Kidney (tissue), 14 donors: ENCODE results near the gene CSNK1D. TPM values are rescaled to one million over a fixed set of nuclear protein-coding genes. Genes with fewer than 3 reads are reported as not detected.

ENCODE experiments used
- DNase-seq, 5 donors: peaks; one replicate each; pipeline ENCODE4 v3.0.0-alpha.2; 2013 to 2020
- FAIRE-seq: peaks from 2 replicates; lab custom pipeline; 2012; peaks lifted over from hg19 to GRCh38; lab: Jason Lieb, UNC
- H3K27ac ChIP-seq, 2 donors: one replicate each; pipeline ENCODE4 v1.7.0; 2013; ENCODE audit warnings: low read depth in 2 of 2, low read length in 2 of 2, inconsistent platforms in 1 of 2
- H3K27me3 ChIP-seq: one replicate; pipeline ENCODE4 v1.7.1; 2013; ENCODE audit warnings: low read length, inconsistent platforms; ENCODE audit not compliant: control insufficient read depth, insufficient read depth
- H3K36me3 ChIP-seq, 3 donors: one replicate each; pipeline versions ENCODE4 v1.7.0 to v1.7.1; 2013; ENCODE audit warnings: low read length in 3 of 3, control low read depth in 1 of 3, inconsistent platforms in 1 of 3; ENCODE audit not compliant: insufficient read depth in 3 of 3, control insufficient read depth in 2 of 3
- H3K4me1 ChIP-seq, 3 donors: one replicate each; pipeline versions ENCODE4 v1.7.0 to v1.7.1; 2013; ENCODE audit warnings: low read length in 3 of 3, inconsistent platforms in 1 of 3, low read depth in 1 of 3; ENCODE audit not compliant: control insufficient read depth in 2 of 3, insufficient read depth in 2 of 3
- H3K4me3 ChIP-seq, 3 donors: one replicate each; pipeline versions ENCODE4 v1.7.0 to v1.8.1; 2013; ENCODE audit warnings: low read length in 3 of 3, control low read depth in 1 of 3, inconsistent platforms in 1 of 3
- H3K9ac ChIP-seq, 3 donors: one replicate each; pipeline versions ENCODE4 v1.7.0 to v1.7.1; 2013; ENCODE audit warnings: low read length in 3 of 3, control low read depth in 1 of 3, inconsistent platforms in 1 of 3
- H3K9me3 ChIP-seq, 3 donors: one replicate each; pipeline versions ENCODE4 v1.7.0 to v1.7.1; 2013; ENCODE audit warnings: low read length in 3 of 3, control low read depth in 1 of 3, inconsistent platforms in 1 of 3; ENCODE audit not compliant: control insufficient read depth in 2 of 3, insufficient read depth in 1 of 3
- intact Hi-C: fragments of 100-400 bp; cut with DNase I; formaldehyde crosslinking; loops from one replicate; pipeline ENCODE4 v1.11.1; 2022
- polyA plus RNA-seq: library from polyadenylated mRNA; stranded (reverse); fragments of 350-450 nt; fragmentation: Illumina TruSeq; extraction: RNeasy Lipid Tissue Mini Kit (QIAGEN cat#74804); gene quantifications from one replicate; pipeline ENCODE4 v1.2.3, GENCODE V29; 2014; ENCODE audit warnings: low read depth, low replicate concordance; ENCODE audit not compliant: insufficient read depth
- total RNA-seq: library from RNA; stranded (reverse); fragmentation: NEBNext Ultra II Directional; extraction: Animal tissue kit (Norgen Biotek cat#: 25700); gene quantifications from one replicate; pipeline ENCODE4 v1.2.1, GENCODE V29; 2021
- TF ChIP-seq, protein P1 (sequence below): IDR thresholded peaks from 3 replicates; pipeline ENCODE4 v1.5.1; 2012; ENCODE audit warnings: mild to moderate bottlenecking, moderate library complexity, borderline replicate concordance; ENCODE audit not compliant: insufficient read depth; ENCODE audit errors: extremely low read depth
- donor health status: control.
- donor health status: control.
- donor health status: control.
- donor health status: control.
- donor health status: control.
- donor health status: DM: yes; HTN: yes; CAD: no.
- donor health status: Normal renal cell carcinoma (clear cell type).

The CSNK1D gene
- total and polyA plus RNA-seq, 2 donors from 2014 or later, result 69.7 to 160 TPM

DNA sequence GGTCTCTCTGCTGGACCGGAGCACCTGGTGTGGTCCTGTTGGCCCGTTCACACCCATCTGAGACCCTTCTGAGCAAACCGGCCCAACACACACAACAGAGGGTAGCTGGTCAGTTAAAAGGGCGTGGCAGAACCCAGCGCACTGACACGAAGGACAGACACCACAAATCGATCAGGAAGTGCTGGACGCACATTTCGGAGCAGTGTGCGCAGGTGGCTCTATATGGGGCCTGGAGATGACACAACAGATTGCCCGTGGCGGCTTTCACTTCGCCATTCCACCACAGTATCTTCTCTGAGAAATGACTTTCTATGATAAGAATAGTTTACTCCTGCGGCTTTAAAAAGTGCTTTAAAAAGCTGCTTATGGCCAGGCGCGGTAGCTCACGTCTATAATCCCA lies 73.4 kb downstream of the CSNK1D start:
- no peaks in the 10 kb centered on the region for H3K9me3 ChIP-seq
- H3K4me1 ChIP-seq, result no peaks in the 10 kb centered on the region
- H3K27ac ChIP-seq, result no peak overlapping the region
- TF ChIP-seq, protein P1, sequence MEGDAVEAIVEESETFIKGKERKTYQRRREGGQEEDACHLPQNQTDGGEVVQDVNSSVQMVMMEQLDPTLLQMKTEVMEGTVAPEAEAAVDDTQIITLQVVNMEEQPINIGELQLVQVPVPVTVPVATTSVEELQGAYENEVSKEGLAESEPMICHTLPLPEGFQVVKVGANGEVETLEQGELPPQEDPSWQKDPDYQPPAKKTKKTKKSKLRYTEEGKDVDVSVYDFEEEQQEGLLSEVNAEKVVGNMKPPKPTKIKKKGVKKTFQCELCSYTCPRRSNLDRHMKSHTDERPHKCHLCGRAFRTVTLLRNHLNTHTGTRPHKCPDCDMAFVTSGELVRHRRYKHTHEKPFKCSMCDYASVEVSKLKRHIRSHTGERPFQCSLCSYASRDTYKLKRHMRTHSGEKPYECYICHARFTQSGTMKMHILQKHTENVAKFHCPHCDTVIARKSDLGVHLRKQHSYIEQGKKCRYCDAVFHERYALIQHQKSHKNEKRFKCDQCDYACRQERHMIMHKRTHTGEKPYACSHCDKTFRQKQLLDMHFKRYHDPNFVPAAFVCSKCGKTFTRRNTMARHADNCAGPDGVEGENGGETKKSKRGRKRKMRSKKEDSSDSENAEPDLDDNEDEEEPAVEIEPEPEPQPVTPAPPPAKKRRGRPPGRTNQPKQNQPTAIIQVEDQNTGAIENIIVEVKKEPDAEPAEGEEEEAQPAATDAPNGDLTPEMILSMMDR, result no peak
- no peak overlapping the region for H3K4me3 ChIP-seq
- H3K36me3 ChIP-seq, result peaks cover 0 to 24% (median 8%) of the 10 kb centered on the region in 3 donors
- FAIRE-seq (no peak), DNase-seq (no peak)
- intact Hi-C loops, result loop anchor here (10.0 kb wide), 1 partner anchor 125 kb away; no protein-coding TSS in a partner anchor
- H3K9ac ChIP-seq, result no peak overlapping the region
- H3K27me3 ChIP-seq, result no peaks in the 10 kb centered on the region

DNA sequence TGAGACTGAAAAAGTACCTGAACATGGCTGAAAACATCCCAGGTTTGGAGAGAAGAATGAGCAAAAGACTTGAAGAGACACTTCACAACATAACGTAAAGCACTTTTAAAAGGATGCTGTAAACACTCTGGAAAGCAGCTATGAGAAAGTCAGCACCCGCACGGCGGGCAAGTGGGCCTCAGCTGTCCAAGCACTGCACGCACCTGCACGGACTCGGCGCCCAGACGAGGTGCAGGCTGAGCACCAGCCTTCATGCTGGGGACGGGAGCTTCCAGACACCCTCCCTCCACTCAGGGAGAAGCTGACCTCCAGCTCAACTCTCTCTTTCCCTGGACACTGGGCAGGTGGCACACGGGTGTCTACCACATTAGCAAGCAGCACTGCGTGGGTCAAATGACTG lies 74.0 kb downstream of the CSNK1D start:
- H3K9ac ChIP-seq, result no peak overlapping the region
- H3K4me3 ChIP-seq, result no peak overlapping the region
- DNase-seq, result no peak
- no peak overlapping the region for H3K27ac ChIP-seq
- no peaks in the 10 kb centered on the region for H3K27me3 ChIP-seq
- H3K9me3 ChIP-seq, result no peaks in the 10 kb centered on the region
- peaks cover 0 to 29% (median 8%) of the 10 kb centered on the region in 3 donors for H3K36me3 ChIP-seq
- intact Hi-C loops, result no loop called here
- H3K4me1 ChIP-seq, result no peaks in the 10 kb centered on the region
- FAIRE-seq, result no peak
- TF ChIP-seq, protein P1, result no peak

DNA sequence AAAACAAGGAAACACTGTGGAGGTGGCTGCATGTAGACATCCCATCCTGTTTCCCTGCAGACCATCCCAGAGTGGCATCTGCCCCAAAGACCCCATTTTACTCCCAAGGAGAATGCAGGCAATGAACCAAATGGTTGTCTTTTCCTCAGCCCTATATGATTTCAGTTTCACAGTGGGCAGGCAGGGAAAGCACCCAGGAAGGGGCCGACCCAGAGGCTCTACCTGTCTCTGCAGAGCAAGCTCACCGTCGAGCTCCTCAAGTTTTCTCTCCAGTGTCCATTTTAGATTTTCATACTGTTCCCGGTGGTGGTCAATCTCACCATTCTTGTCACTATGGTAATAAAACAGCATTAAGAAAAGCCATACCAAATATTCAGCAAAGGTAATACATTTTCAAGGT lies 75.4 kb downstream of the CSNK1D start:
- Histone ChIP-seq H3K4me1 (no peaks in the 10 kb centered on the region), H3K4me3 (no peak overlapping the region), H3K27ac (no peak overlapping the region), H3K36me3 (peaks cover 0 to 29% (median 8%) of the 10 kb centered on the region in 3 donors), H3K9me3 (no peaks in the 10 kb centered on the region), H3K27me3 (no peaks in the 10 kb centered on the region), H3K9ac (no peak overlapping the region)
- intact Hi-C loops, result no loop called here
- DNase-seq (no peak), FAIRE-seq (no peak)
- TF ChIP-seq, protein P1, result no peak
